Measurements from ENCODE around the gene ZNF91.

DNA sequence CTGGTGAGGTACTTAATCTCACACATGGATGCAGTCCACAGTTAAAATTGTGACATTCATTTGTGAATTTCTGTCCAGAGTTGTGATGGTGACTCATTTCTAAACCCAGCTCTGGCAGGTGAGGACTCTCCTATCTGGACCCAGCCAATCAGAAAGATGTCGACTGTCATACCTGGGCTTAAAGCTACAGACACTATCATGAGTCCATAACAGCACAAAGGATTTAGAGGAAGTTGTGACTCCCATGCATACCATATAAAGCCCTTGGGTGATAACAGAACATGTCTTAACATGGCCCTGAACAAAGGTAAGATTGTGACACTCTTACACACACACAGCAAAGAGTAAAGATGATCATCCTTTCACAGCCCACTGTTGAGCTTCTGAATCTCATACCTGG is 85.3 kb downstream of the ZNF91 start:
- TF ChIP-seq, protein P1, sequence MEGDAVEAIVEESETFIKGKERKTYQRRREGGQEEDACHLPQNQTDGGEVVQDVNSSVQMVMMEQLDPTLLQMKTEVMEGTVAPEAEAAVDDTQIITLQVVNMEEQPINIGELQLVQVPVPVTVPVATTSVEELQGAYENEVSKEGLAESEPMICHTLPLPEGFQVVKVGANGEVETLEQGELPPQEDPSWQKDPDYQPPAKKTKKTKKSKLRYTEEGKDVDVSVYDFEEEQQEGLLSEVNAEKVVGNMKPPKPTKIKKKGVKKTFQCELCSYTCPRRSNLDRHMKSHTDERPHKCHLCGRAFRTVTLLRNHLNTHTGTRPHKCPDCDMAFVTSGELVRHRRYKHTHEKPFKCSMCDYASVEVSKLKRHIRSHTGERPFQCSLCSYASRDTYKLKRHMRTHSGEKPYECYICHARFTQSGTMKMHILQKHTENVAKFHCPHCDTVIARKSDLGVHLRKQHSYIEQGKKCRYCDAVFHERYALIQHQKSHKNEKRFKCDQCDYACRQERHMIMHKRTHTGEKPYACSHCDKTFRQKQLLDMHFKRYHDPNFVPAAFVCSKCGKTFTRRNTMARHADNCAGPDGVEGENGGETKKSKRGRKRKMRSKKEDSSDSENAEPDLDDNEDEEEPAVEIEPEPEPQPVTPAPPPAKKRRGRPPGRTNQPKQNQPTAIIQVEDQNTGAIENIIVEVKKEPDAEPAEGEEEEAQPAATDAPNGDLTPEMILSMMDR (IDR thresholded peaks at IDR 0.05): no peak
- no peak for TF ChIP-seq POLR2A (IDR thresholded peaks at IDR 0.05)
